ENCODE results near the gene AK3. TPM values are rescaled to one million over a fixed set of nuclear protein-coding genes. Genes with fewer than 3 reads are reported as not detected.
"Not testable (repeated sequence)": the region's sequence is repeated elsewhere in the genome, so short reads cannot be mapped to it uniquely, and the experiment has no call there.

The AK3 gene
- total and polyA plus RNA-seq, 2 of the 8 experiments (the other 6 are each of a cell fraction or from before 2014, with no cell fraction given): 8.9 to 30.0 TPM

DNA sequence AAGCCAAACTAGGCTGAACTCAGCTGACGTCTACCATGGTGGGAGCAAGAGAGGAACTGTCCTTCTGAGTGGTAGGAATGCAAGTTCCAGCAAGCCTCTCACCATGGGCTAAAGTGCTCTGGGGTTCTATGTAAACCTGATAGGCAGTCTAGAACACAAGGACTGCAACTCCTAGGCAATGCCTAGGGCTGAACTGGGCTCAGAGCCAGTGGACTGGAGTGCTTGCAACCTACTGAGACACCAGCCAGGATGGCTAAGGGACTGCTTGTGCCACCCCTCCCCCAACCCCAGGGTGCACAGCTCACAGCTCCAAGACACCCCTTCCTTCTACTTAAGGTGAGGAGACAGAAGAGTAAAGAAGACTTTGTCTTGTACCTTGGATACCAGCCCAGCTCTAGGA lies 39.6 kb upstream of the AK3 start (continued):
- TF ChIP-seq, protein P1, sequence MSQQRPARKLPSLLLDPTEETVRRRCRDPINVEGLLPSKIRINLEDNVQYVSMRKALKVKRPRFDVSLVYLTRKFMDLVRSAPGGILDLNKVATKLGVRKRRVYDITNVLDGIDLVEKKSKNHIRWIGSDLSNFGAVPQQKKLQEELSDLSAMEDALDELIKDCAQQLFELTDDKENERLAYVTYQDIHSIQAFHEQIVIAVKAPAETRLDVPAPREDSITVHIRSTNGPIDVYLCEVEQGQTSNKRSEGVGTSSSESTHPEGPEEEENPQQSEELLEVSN (IDR thresholded peaks at IDR 0.05): no peak
- no peak for TF ChIP-seq TAF7 (optimal IDR thresholded peaks at IDR 0.05; ENCODE audit: borderline replicate concordance, low read depth, low read length)
- TF ChIP-seq TAF1 (IDR thresholded peaks at IDR 0.05; ENCODE audit: low read depth, low read length): no peak
- TF ChIP-seq CBX8 (IDR thresholded peaks at IDR 0.05; ENCODE audit: borderline replicate concordance, low read depth, low read length): no peak
- TF ChIP-seq GTF2F1 (IDR thresholded peaks at IDR 0.05; ENCODE audit: borderline replicate concordance, low read depth, low read length): no peak
- no peak for TF ChIP-seq JUN (IDR thresholded peaks at IDR 0.05; ENCODE audit: low read depth, low read length)
- no peak for TF ChIP-seq SUZ12 (IDR thresholded peaks at IDR 0.05; ENCODE audit: low read length)
- TF ChIP-seq, protein P2, sequence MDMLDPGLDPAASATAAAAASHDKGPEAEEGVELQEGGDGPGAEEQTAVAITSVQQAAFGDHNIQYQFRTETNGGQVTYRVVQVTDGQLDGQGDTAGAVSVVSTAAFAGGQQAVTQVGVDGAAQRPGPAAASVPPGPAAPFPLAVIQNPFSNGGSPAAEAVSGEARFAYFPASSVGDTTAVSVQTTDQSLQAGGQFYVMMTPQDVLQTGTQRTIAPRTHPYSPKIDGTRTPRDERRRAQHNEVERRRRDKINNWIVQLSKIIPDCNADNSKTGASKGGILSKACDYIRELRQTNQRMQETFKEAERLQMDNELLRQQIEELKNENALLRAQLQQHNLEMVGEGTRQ (IDR thresholded peaks at IDR 0.05; ENCODE audit: low read length): no peak
- no peak for TF ChIP-seq BCL11A (IDR thresholded peaks at IDR 0.05; ENCODE audit: low read depth in 2 of 2, low read length in 2 of 2)

DNA sequence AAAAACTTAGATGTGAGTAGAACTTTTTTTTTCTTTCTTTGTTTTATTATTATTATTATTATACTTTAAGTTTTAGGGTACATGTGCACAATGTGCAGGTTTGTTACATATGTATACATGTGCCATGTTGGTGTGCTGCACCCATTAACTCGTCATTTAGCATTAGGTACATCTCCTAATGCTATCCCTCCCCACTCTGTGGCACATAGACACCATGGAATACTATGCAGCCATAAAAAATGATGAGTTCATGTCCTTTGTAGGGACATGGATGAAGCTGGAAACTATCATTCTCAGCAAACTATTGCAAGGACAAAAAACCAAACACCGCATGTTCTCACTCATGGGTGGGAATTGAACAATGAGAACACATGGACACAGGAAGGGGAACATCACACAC lies 34.0 kb upstream of the AK3 start:
- WGBS, 2 experiments (ENCODE audit: extremely low coverage in 1 of 2, insufficient coverage in 1 of 2, insufficient read length in 1 of 2, insufficient replicate concordance in 2 of 2, low coverage in 1 of 2, low lambda C conversion rate in 2 of 2, missing lambda C conversion rate in 1 of 2): 78% methylated on average over 2 of the region's 2 CpGs; no CpG with 5 or more reads in 1 of the 2 experiments
- H3K4me3 ChIP-seq (ENCODE audit: extremely low read depth in 1 of 4, insufficient read depth in 2 of 4, low read depth in 3 of 4, low read length in 4 of 4); H3K27me3 ChIP-seq (replicated peaks in 1 of 4; ENCODE audit: control insufficient read depth in 3 of 4, extremely low read depth in 1 of 4, insufficient read depth in 3 of 4, low read length in 3 of 4); H4K8ac ChIP-seq (ENCODE audit: extremely low read depth, insufficient read depth, low read length); H3K9ac ChIP-seq (replicated peaks in 1 of 4; ENCODE audit: extremely low read depth in 1 of 4, low read depth in 3 of 4, low read length in 3 of 4); H3K79me1 ChIP-seq (ENCODE audit: low read depth, low read length); H2BK12ac ChIP-seq (ENCODE audit: low read depth, low read length); H3K18ac ChIP-seq (ENCODE audit: extremely low read depth, low read length); H3K9me3 ChIP-seq (ENCODE audit: insufficient read depth in 2 of 2, low read depth in 1 of 2, low read length in 1 of 2); H2BK20ac ChIP-seq (ENCODE audit: low read length); H2BK120ac ChIP-seq (replicated peaks; ENCODE audit: low read depth, low read length); H3K4me2 ChIP-seq (ENCODE audit: insufficient read depth in 1 of 2, low read depth in 2 of 2, low read length in 2 of 2); H3K4ac ChIP-seq (replicated peaks; ENCODE audit: insufficient read length, low read depth, low read length); H3K14ac ChIP-seq (ENCODE audit: insufficient read length); H4K91ac ChIP-seq (replicated peaks; ENCODE audit: insufficient read length, low read length); H4K5ac ChIP-seq (ENCODE audit: insufficient read length, low read depth, low read length); FAIRE-seq; H3K23ac ChIP-seq (ENCODE audit: insufficient read length); H2BK15ac ChIP-seq (ENCODE audit: low read length); H2AFZ ChIP-seq (ENCODE audit: low read length); H2AK5ac ChIP-seq (ENCODE audit: low read depth, low read length); H3K36me3 ChIP-seq (ENCODE audit: control insufficient read depth in 2 of 4, insufficient read depth in 4 of 4, low read length in 3 of 4); H3K56ac ChIP-seq (replicated peaks; ENCODE audit: insufficient read length, low read depth, low read length); H3K27ac ChIP-seq (ENCODE audit: low read depth, low read length); H3K23me2 ChIP-seq (ENCODE audit: low read depth, low read length); H3K4me1 ChIP-seq (replicated peaks in 1 of 4; ENCODE audit: control insufficient read depth in 3 of 4, insufficient read depth in 4 of 4, low read length in 3 of 4); H3K79me2 ChIP-seq (ENCODE audit: control insufficient read depth in 1 of 2, insufficient read depth in 2 of 2, low read length in 2 of 2); POLR2A ChIA-PET (ENCODE audit: partially characterized antibody); H4K20me1 ChIP-seq (replicated peaks in 1 of 2; ENCODE audit: control insufficient read depth in 1 of 2, insufficient read depth in 2 of 2, low read length in 2 of 2); DNase-seq (ENCODE audit: low read depth in 1 of 2, low spot score in 2 of 2); H2BK5ac ChIP-seq (ENCODE audit: low read depth, low read length): not testable (repeated sequence)
- CTCF ChIA-PET (ENCODE audit: partially characterized antibody): interaction anchor here (1.4 to 1.8 kb wide), 2 partner anchors 12 to 14 kb away, joined by 5 to 6 read pairs; no protein-coding TSS in a partner anchor

Measured in H1 (cell line).